HepG2 (cell line): ENCODE data around the gene MYO19. TPM values are rescaled to one million over a fixed set of nuclear protein-coding genes. Genes with fewer than 3 reads are reported as not detected.
A peak's percentile ranks its signal among the peaks of the same experiment; 100 is the strongest.

Experiments used
- FOXP4 ChIP-seq: sonication (generic); formaldehyde crosslinking; IDR thresholded peaks from 2 replicates; pipeline ENCODE4 v1.4.0; 2020; ENCODE audit warnings: missing genetic modification reagents
- KAT8 ChIP-seq: IDR thresholded peaks from 2 replicates; pipeline ENCODE4 v1.6.1; 2016; ENCODE audit warnings: missing genetic modification reagents, missing compliant biosample characterization
- KLF12 ChIP-seq: sonication (generic); formaldehyde crosslinking; IDR thresholded peaks from 2 replicates; pipeline ENCODE4 v1.4.0; 2020; ENCODE audit warnings: missing genetic modification reagents, borderline replicate concordance
- KLF6 ChIP-seq: IDR thresholded peaks from 2 replicates; pipeline ENCODE4 v1.8.0; 2016; ENCODE audit warnings: missing biosample characterization, missing genetic modification reagents
- MAFG ChIP-seq: sonication (generic); formaldehyde crosslinking; IDR thresholded peaks from 2 replicates; pipeline ENCODE4 v1.5.1; 2020; ENCODE audit warnings: mild to moderate bottlenecking, missing genetic modification reagents
- MIER2 ChIP-seq: IDR thresholded peaks from 2 replicates; pipeline ENCODE4 v1.6.1; 2016; ENCODE audit warnings: missing biosample characterization, missing genetic modification reagents
- REL ChIP-seq: sonication (generic); formaldehyde crosslinking; conservative IDR thresholded peaks from 2 replicates; pipeline ENCODE4 v1.8.0; 2022; ENCODE audit warnings: mild to moderate bottlenecking, missing genetic modification reagents, moderate library complexity
- ZFP36L2 ChIP-seq: sonication (generic); formaldehyde crosslinking; IDR thresholded peaks from 2 replicates; pipeline ENCODE4 v1.4.0; 2020; ENCODE audit warnings: missing genetic modification reagents
- ZNF333 ChIP-seq: sonication (generic); formaldehyde crosslinking; IDR thresholded peaks from 2 replicates; pipeline ENCODE4 v1.4.0; 2020; ENCODE audit warnings: mild to moderate bottlenecking, missing genetic modification reagents, borderline replicate concordance
- ZNF577 ChIP-seq: sonication (generic); formaldehyde crosslinking; IDR thresholded peaks from 2 replicates; pipeline ENCODE4 v1.4.0; 2020; ENCODE audit warnings: mild to moderate bottlenecking, low read depth, missing genetic modification reagents, borderline replicate concordance
- ZNF777 ChIP-seq: sonication (generic); formaldehyde crosslinking; IDR thresholded peaks from 2 replicates; pipeline ENCODE4 v1.4.0; 2020; ENCODE audit warnings: missing genetic modification reagents
- ZNF878 ChIP-seq: sonication (generic); formaldehyde crosslinking; IDR thresholded peaks from 2 replicates; pipeline ENCODE4 v1.8.1; 2023; ENCODE audit warnings: mild to moderate bottlenecking, missing genetic modification reagents, moderate library complexity
- ZSCAN25 ChIP-seq: sonication (generic); formaldehyde crosslinking; IDR thresholded peaks from 2 replicates; pipeline ENCODE4 v1.8.0; 2022; ENCODE audit warnings: mild to moderate bottlenecking, missing genetic modification reagents
- polyA plus RNA-seq, 8 experiments: library from polyadenylated mRNA; depleted of rRNA in 3 of 8; stranded (reverse) in 7 of 8; unstranded in 1 of 8; fragments of >200 nt; fragmentation: Illumina TruSeq in 4 of 8; extraction: Trizol in 4 of 8; gene quantifications; 2 replicates each; pipeline versions ENCODE4 v1.2.1 to v1.2.3, GENCODE V29; 2011 to 2016; ENCODE audit warnings: low read depth in 4 of 8, missing spikeins in 1 of 8, mixed read lengths in 1 of 8; ENCODE audit not compliant: insufficient read depth in 1 of 8
- total RNA-seq, 5 experiments: library from RNA; depleted of rRNA; stranded (reverse); fragments of >200 nt; fragmentation: Illumina TruSeq; extraction: Trizol; gene quantifications; 2 replicates each; pipeline ENCODE4 v1.2.3, GENCODE V29; 2016; ENCODE audit warnings: low read depth in 1 of 5
- TF ChIP-seq, protein P1 (sequence below): sonication (generic); formaldehyde crosslinking; IDR thresholded peaks from 2 replicates; pipeline ENCODE4 v1.9.0; 2022; ENCODE audit warnings: low read depth, missing genetic modification reagents
- TF ChIP-seq, protein P2 (sequence below): IDR thresholded peaks from 2 replicates; pipeline ENCODE4 v1.4.0; 2020; ENCODE audit warnings: mild to moderate bottlenecking, missing genetic modification reagents
- TF ChIP-seq, protein P3 (sequence below): sonication (generic); formaldehyde crosslinking; IDR thresholded peaks from 2 replicates; pipeline ENCODE4 v1.8.0; 2022; ENCODE audit warnings: missing genetic modification reagents, mild to moderate bottlenecking, moderate library complexity, borderline replicate concordance
- TF ChIP-seq, protein P4 (sequence below): sonication (generic); formaldehyde crosslinking; IDR thresholded peaks from 2 replicates; pipeline ENCODE4 v1.8.1; 2023; ENCODE audit warnings: mild to moderate bottlenecking, moderate library complexity, missing genetic modification reagents

MYO19 gene
- total and polyA plus RNA-seq, 2 of the 13 experiments (the other 11 are each of a cell fraction or from before 2014, with no cell fraction given): 75.7 to 82.3 TPM

DNA sequence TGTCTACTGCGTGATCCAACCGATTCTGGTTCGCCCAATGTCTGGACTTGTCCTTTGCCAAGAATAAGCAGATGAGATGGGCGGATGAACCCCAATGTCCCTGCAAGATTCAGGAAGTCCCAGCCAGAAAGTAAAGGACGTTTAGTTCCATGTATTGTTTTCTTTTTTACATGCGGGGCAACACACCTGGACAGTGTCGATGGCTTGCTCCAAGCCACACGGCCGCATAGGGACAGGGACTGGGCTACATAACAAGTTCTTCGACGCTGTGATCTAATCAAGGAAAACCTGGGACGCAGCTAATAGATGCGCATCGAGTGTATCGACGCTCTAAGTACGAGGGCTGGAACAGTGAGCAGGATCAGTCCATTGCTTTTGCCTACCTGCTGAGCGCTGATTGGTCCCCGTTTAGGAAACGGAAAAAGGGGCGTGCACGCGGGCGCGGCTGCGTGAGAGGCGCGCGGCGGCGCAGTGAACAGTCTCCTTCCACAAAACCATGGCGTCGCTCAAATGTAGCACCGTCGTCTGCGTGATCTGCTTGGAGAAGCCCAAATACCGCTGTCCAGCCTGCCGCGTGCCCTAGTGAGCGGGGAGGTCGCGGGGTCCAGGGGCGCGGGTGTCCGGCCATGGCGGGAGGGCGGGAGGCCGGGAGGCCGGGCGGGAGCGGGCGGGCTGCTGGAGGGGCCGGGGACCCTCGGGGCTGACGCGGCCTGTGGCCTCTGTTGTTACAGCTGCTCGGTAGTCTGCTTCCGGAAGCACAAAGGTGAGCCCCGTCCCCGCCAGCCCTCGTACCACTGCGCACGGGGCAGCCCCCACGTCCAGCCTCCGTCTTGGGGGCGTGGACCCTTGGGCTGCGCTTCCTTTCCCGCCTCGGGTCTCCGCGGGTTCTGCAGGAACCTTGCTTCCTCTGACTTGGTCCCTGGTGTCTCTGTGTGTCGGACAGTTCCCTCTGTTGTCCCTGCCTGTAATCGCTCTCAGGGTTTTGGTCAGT is 48.2 kb downstream of the MYO19 start, which contains the start of gene ZNHIT3 (continued):
- peak; percentile 37; the same call in 1 of the 2 replicates for TF ChIP-seq ZSCAN25 (CRISPR knock-in tag)
- no peak for TF ChIP-seq REL (CRISPR knock-in tag)
- peak; percentile 91 for TF ChIP-seq KAT8 (CRISPR knock-in tag)
- 0 out of 2 replicates have a peak, but pooled peaks have one; percentile 16 for TF ChIP-seq FOXP4 (CRISPR knock-in tag)
- TF ChIP-seq, protein P1, sequence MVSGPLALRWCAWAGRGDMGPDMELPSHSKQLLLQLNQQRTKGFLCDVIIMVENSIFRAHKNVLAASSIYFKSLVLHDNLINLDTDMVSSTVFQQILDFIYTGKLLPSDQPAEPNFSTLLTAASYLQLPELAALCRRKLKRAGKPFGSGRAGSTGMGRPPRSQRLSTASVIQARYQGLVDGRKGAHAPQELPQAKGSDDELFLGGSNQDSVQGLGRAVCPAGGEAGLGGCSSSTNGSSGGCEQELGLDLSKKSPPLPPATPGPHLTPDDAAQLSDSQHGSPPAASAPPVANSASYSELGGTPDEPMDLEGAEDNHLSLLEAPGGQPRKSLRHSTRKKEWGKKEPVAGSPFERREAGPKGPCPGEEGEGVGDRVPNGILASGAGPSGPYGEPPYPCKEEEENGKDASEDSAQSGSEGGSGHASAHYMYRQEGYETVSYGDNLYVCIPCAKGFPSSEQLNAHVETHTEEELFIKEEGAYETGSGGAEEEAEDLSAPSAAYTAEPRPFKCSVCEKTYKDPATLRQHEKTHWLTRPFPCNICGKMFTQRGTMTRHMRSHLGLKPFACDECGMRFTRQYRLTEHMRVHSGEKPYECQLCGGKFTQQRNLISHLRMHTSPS: no peak
- TF ChIP-seq, protein P2, sequence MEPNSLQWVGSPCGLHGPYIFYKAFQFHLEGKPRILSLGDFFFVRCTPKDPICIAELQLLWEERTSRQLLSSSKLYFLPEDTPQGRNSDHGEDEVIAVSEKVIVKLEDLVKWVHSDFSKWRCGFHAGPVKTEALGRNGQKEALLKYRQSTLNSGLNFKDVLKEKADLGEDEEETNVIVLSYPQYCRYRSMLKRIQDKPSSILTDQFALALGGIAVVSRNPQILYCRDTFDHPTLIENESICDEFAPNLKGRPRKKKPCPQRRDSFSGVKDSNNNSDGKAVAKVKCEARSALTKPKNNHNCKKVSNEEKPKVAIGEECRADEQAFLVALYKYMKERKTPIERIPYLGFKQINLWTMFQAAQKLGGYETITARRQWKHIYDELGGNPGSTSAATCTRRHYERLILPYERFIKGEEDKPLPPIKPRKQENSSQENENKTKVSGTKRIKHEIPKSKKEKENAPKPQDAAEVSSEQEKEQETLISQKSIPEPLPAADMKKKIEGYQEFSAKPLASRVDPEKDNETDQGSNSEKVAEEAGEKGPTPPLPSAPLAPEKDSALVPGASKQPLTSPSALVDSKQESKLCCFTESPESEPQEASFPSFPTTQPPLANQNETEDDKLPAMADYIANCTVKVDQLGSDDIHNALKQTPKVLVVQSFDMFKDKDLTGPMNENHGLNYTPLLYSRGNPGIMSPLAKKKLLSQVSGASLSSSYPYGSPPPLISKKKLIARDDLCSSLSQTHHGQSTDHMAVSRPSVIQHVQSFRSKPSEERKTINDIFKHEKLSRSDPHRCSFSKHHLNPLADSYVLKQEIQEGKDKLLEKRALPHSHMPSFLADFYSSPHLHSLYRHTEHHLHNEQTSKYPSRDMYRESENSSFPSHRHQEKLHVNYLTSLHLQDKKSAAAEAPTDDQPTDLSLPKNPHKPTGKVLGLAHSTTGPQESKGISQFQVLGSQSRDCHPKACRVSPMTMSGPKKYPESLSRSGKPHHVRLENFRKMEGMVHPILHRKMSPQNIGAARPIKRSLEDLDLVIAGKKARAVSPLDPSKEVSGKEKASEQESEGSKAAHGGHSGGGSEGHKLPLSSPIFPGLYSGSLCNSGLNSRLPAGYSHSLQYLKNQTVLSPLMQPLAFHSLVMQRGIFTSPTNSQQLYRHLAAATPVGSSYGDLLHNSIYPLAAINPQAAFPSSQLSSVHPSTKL (CRISPR knock-in tag): peak; percentile 56; the same call in 1 of the 2 replicates
- TF ChIP-seq KLF12 (CRISPR knock-in tag): peak; percentile 65; the same call in 1 of the 2 replicates
- TF ChIP-seq ZFP36L2: no peak
- TF ChIP-seq MIER2 (CRISPR knock-in tag): peak; percentile 81
- TF ChIP-seq, protein P3, sequence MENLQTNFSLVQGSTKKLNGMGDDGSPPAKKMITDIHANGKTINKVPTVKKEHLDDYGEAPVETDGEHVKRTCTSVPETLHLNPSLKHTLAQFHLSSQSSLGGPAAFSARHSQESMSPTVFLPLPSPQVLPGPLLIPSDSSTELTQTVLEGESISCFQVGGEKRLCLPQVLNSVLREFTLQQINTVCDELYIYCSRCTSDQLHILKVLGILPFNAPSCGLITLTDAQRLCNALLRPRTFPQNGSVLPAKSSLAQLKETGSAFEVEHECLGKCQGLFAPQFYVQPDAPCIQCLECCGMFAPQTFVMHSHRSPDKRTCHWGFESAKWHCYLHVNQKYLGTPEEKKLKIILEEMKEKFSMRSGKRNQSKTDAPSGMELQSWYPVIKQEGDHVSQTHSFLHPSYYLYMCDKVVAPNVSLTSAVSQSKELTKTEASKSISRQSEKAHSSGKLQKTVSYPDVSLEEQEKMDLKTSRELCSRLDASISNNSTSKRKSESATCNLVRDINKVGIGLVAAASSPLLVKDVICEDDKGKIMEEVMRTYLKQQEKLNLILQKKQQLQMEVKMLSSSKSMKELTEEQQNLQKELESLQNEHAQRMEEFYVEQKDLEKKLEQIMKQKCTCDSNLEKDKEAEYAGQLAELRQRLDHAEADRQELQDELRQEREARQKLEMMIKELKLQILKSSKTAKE: no peak
- 0 out of 2 replicates have a peak, but pooled peaks have one; percentile 59 for TF ChIP-seq KLF6
- TF ChIP-seq MAFG: no peak
- no peak for TF ChIP-seq ZNF577 (CRISPR knock-in tag)
- peak; percentile 85; the same call in 1 of the 2 replicates for TF ChIP-seq ZNF878 (CRISPR knock-in tag)
- TF ChIP-seq ZNF333 (CRISPR knock-in tag): no peak
- TF ChIP-seq, protein P4, sequence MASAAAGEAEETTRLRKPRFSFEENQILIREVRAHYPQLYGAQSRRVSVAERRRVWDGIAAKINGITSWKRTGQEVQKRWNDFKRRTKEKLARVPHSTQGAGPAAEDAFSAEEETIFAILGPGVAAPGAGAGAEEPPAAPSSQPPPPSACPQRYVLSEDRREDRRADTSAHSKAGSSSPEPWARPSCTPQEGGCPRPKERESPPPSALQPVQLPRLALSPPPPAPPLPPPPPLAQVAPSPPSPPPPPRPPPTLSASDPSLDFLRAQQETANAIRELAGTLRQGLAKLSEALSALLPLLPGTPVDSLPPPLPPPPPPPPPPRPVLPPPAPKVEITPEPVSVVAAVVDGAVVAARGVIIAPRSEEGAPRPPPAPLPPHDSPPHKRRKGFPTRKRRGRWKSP (CRISPR knock-in tag): peak; percentile 84
- peak; percentile 56; the same call in 1 of the 2 replicates for TF ChIP-seq ZNF777 (CRISPR knock-in tag)
